ENCODE data around the gene TANGO2.

Gene TANGO2

GRCh38 chr22:19977296-19978243 lies 43.3 kb upstream of the TANGO2 start:
- H3K9ac ChIP-seq (ENCODE audit: low read depth, low read length), result no peak overlapping the region
- 95% methylated on average over 32 of the region's 32 CpGs for WGBS
- no peak overlapping the region for H3K4me3 ChIP-seq (ENCODE audit: low read length)
- H3K36me3 ChIP-seq (ENCODE audit: insufficient read depth, low read length), result peaks cover 43% of the 10 kb centered on the region
- peaks cover 13% of the 10 kb centered on the region for H3K4me1 ChIP-seq (ENCODE audit: insufficient read depth, low read length)
- H3K9me3 ChIP-seq (ENCODE audit: insufficient read depth, low read depth, low read length), result no peaks in the 10 kb centered on the region
- H3K27ac ChIP-seq (ENCODE audit: low read depth, low read length), result no peak overlapping the region
- H3K27me3 ChIP-seq (ENCODE audit: insufficient read depth, low read length), result no peaks in the 10 kb centered on the region

DNA sequence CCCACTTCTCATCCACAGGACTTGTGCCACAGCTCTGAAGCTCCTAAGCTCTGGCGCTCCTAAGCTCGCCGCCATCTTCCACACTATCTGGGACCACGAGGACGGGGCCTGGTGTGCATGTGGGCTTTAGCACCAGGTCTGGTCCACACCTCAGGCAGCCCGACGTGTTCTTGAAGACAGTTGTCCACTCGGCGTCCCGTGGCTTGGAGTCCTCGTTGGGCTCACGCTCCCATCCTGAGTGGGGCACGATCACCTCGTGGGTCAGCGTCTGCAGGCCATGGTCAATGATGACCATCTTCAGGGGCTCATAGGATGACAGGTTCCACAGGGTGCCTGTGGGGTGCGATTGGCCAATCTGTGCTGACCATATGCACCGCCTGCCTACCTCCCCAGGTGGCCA lies 42.2 kb upstream of the TANGO2 start:
- Histone ChIP-seq H3K36me3 (ENCODE audit: insufficient read depth, low read length) (peaks cover 38% of the 10 kb centered on the region), H3K27ac (ENCODE audit: low read depth, low read length) (no peak overlapping the region), H3K9ac (ENCODE audit: low read depth, low read length) (no peak overlapping the region), H3K4me3 (ENCODE audit: low read length) (no peak overlapping the region), H3K9me3 (ENCODE audit: insufficient read depth, low read depth, low read length) (no peaks in the 10 kb centered on the region), H3K27me3 (ENCODE audit: insufficient read depth, low read length) (no peaks in the 10 kb centered on the region), H3K4me1 (ENCODE audit: insufficient read depth, low read length) (peaks cover 13% of the 10 kb centered on the region)
- WGBS, result 95% methylated on average over 17 of the region's 17 CpGs

- H3K36me3 ChIP-seq (ENCODE audit: insufficient read depth, low read length), result peaks cover 36% of the 10 kb centered on the region
- WGBS, result 97% methylated on average over 52 of the region's 52 CpGs
Observed at GRCh38 chr22:19979712-19980493, 41.0 kb upstream of the TANGO2 start.

DNA sequence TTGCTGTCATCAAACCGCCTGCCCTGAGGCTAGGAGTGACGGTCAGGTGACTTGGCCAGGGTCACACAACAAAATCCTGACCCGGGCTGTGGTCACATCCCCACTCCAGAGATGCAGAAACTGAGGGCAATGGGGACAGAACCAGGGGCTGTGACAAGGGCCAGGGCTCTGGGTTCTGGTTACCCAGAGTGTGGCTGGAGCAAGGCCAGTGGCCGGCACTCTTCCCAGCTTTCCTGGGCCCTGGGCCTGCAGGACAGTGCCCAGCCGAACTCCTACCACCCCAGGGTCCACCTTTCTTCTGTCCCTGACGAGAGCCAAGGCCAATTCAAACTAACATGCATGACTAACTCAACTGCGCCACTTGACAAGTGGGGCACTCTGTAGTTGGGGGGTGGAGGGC lies 40.1 kb upstream of the TANGO2 start:
- peaks cover 36% of the 10 kb centered on the region for H3K36me3 ChIP-seq (ENCODE audit: insufficient read depth, low read length)
- peaks cover 1% of the 10 kb centered on the region for H3K4me1 ChIP-seq (ENCODE audit: insufficient read depth, low read length)
- no peak overlapping the region for H3K9ac ChIP-seq (ENCODE audit: low read depth, low read length)
- no peaks in the 10 kb centered on the region for H3K9me3 ChIP-seq (ENCODE audit: insufficient read depth, low read depth, low read length)
- WGBS, result 93% methylated on average over 7 of the region's 7 CpGs
- H3K27ac ChIP-seq (ENCODE audit: low read depth, low read length), result no peak overlapping the region
- H3K4me3 ChIP-seq (ENCODE audit: low read length), result no peak overlapping the region
- H3K27me3 ChIP-seq (ENCODE audit: insufficient read depth, low read length), result no peaks in the 10 kb centered on the region

More at GRCh38 chr22:19979712-19980493, 41.0 kb upstream of the TANGO2 start:
- Histone ChIP-seq H3K27me3 (ENCODE audit: insufficient read depth, low read length) (no peaks in the 10 kb centered on the region), H3K9ac (ENCODE audit: low read depth, low read length) (no peak overlapping the region), H3K27ac (ENCODE audit: low read depth, low read length) (no peak overlapping the region), H3K4me1 (ENCODE audit: insufficient read depth, low read length) (peaks cover 10% of the 10 kb centered on the region), H3K4me3 (ENCODE audit: low read length) (no peak overlapping the region), H3K9me3 (ENCODE audit: insufficient read depth, low read depth, low read length) (no peaks in the 10 kb centered on the region)

GRCh38 chr22:19981171-19981960 lies 39.5 kb upstream of the TANGO2 start:
- Histone ChIP-seq H3K4me3 (ENCODE audit: low read length) (no peak overlapping the region), H3K36me3 (ENCODE audit: insufficient read depth, low read length) (peaks cover 36% of the 10 kb centered on the region), H3K9me3 (ENCODE audit: insufficient read depth, low read depth, low read length) (no peaks in the 10 kb centered on the region), H3K27ac (ENCODE audit: low read depth, low read length) (no peak overlapping the region), H3K9ac (ENCODE audit: low read depth, low read length) (no peak overlapping the region), H3K4me1 (ENCODE audit: insufficient read depth, low read length) (peaks cover 5% of the 10 kb centered on the region; the same call in 1 of the 2 replicates), H3K27me3 (ENCODE audit: insufficient read depth, low read length) (no peaks in the 10 kb centered on the region)
- WGBS, result 94% methylated on average over 33 of the region's 33 CpGs

GRCh38 chr22:19981961-19982920 lies 38.7 kb upstream of the TANGO2 start:
- 96% methylated on average over 16 of the region's 16 CpGs for WGBS
- Histone ChIP-seq H3K4me1 (ENCODE audit: insufficient read depth, low read length) (peaks cover 5% of the 10 kb centered on the region; the same call in 1 of the 2 replicates), H3K27ac (ENCODE audit: low read depth, low read length) (no peak overlapping the region), H3K4me3 (ENCODE audit: low read length) (no peak overlapping the region), H3K36me3 (ENCODE audit: insufficient read depth, low read length) (peaks cover 30% of the 10 kb centered on the region), H3K27me3 (ENCODE audit: insufficient read depth, low read length) (no peaks in the 10 kb centered on the region), H3K9me3 (ENCODE audit: insufficient read depth, low read depth, low read length) (no peaks in the 10 kb centered on the region), H3K9ac (ENCODE audit: low read depth, low read length) (no peak overlapping the region)

DNA sequence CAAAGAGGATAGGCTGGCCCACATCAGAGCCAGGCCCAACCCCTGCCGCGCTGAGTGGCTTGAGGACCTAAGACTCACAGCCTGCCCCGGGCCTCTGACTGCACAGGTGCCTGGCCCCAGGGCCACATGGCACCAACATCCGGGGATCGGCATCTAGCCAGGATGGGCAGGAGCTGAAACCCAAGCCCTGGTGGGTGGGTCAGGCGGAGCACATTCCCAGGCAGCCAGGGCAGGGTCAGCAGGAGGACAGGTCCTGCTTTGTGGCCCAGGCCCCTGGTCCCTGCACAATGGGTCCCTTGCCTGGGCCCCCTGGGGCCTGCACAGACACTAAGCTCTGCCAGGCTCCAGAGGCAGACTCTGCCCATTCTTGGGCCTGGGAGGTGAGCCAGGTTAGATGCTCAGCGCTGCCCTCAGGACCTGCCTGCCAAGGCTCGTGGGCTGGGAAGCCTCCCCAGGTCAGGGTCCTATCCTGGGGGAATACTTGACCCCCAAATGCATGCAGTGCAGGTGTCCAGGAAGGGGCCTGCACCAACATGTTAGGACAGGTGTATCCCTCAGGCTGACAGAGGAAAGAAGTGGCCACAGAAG lies 37.8 kb upstream of the TANGO2 start:
- WGBS, result 97% methylated on average over 8 of the region's 8 CpGs
- Histone ChIP-seq H3K4me3 (ENCODE audit: low read length) (no peak overlapping the region), H3K9ac (ENCODE audit: low read depth, low read length) (no peak overlapping the region), H3K36me3 (ENCODE audit: insufficient read depth, low read length) (peaks cover 28% of the 10 kb centered on the region), H3K4me1 (ENCODE audit: insufficient read depth, low read length) (peaks cover 5% of the 10 kb centered on the region; the same call in 1 of the 2 replicates), H3K27ac (ENCODE audit: low read depth, low read length) (no peak overlapping the region), H3K27me3 (ENCODE audit: insufficient read depth, low read length) (no peaks in the 10 kb centered on the region), H3K9me3 (ENCODE audit: insufficient read depth, low read depth, low read length) (no peaks in the 10 kb centered on the region)

GRCh38 chr22:19983741-19984140 lies 37.2 kb upstream of the TANGO2 start:
- 89% methylated on average over 4 of the region's 5 CpGs for WGBS

GRCh38 chr22:19984201-19984753 lies 36.6 kb upstream of the TANGO2 start:
- WGBS, result 84% methylated on average over 17 of the region's 19 CpGs
- no peaks in the 10 kb centered on the region for H3K27me3 ChIP-seq (ENCODE audit: insufficient read depth, low read length)
- no peak overlapping the region for H3K4me3 ChIP-seq (ENCODE audit: low read length)
- H3K9ac ChIP-seq (ENCODE audit: low read depth, low read length), result no peak overlapping the region
- H3K4me1 ChIP-seq (ENCODE audit: insufficient read depth, low read length), result peaks cover 5% of the 10 kb centered on the region; the same call in 1 of the 2 replicates
- no peak overlapping the region for H3K27ac ChIP-seq (ENCODE audit: low read depth, low read length)
- H3K9me3 ChIP-seq (ENCODE audit: insufficient read depth, low read depth, low read length), result no peaks in the 10 kb centered on the region
- peaks cover 16% of the 10 kb centered on the region for H3K36me3 ChIP-seq (ENCODE audit: insufficient read depth, low read length)

More at GRCh38 chr22:19983741-19984140, 37.2 kb upstream of the TANGO2 start:
- Histone ChIP-seq H3K9ac (ENCODE audit: low read depth, low read length) (no peak overlapping the region), H3K36me3 (ENCODE audit: insufficient read depth, low read length) (peaks cover 22% of the 10 kb centered on the region), H3K4me3 (ENCODE audit: low read length) (no peak overlapping the region), H3K4me1 (ENCODE audit: insufficient read depth, low read length) (peaks cover 5% of the 10 kb centered on the region; the same call in 1 of the 2 replicates), H3K9me3 (ENCODE audit: insufficient read depth, low read depth, low read length) (no peaks in the 10 kb centered on the region), H3K27me3 (ENCODE audit: insufficient read depth, low read length) (no peaks in the 10 kb centered on the region), H3K27ac (ENCODE audit: low read depth, low read length) (no peak overlapping the region)
